ENCODE data around the gene ALS2. TPM values are rescaled to one million over a fixed set of nuclear protein-coding genes. Genes with fewer than 3 reads are reported as not detected.

ALS2 gene
- total RNA-seq, 3 donors from 2014 or later = 19.7 to 28.4 (median 19.7) TPM

DNA sequence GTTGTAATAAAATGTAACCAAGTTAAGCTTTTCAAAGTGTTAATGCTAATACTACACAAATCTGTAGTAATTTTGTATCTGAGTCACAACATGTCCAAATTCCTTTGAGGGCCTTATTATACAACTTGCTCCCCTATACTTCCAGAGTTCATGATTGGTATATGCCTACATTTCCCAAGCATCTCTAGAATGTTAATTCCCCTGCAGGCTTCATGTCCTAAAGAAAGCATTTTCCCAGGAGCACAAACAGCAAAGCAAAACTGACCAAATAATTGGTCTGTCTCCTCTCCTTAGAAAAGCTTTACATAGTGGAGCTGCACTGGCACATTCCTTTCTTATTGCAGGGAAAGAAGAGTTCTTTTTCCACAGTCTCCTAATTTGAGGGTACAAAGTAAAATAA is 3.7 kb downstream of the ALS2 start:
- no peak for TF ChIP-seq POLR2A (IDR thresholded peaks at IDR 0.05)
- H3K27me3 ChIP-seq = no peaks in the 10 kb centered on the region
- no peaks in the 10 kb centered on the region for H3K36me3 ChIP-seq
- intact Hi-C loops (cut with DNase I; ENCODE audit: low total_unique reads) = no loop called here
- H3K4me1 ChIP-seq = peaks cover 0 to 4% of the 10 kb centered on the region in 2 donors
- no peak overlapping the region for H3K27ac ChIP-seq
- no peak overlapping the region for H3K4me3 ChIP-seq
- DNase-seq (ENCODE audit: low spot score in 2 of 2) = no peak
- no peaks in the 10 kb centered on the region for H3K9me3 ChIP-seq

DNA sequence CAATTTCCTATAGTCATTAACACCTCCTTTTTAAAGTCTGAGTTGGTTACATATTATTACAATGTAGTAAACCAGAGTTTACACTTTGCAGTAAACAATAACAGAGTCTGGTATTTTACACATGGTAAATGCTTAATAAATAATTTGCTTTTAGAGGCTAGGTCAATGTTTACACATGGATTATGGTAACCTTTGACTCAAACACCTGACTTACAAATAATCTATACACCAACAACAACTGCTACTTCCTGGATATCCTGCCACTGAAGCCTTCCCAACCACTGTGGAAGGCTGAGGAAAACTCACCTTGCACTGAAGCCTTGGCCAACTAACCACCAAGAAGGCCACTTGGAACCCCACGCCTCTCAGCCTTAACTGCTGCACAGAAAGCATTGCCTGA is 5.4 kb downstream of the ALS2 start:
- Histone ChIP-seq H3K27ac (no peak overlapping the region), H3K9me3 (no peaks in the 10 kb centered on the region), H3K4me3 (no peak overlapping the region), H3K27me3 (no peaks in the 10 kb centered on the region), H3K4me1 (peaks cover 0 to 4% of the 10 kb centered on the region in 2 donors), H3K36me3 (no peaks in the 10 kb centered on the region)
- no peak for TF ChIP-seq POLR2AphosphoS5 (IDR thresholded peaks at IDR 0.05)
- no peak for TF ChIP-seq POLR2A (IDR thresholded peaks at IDR 0.05)
- TF ChIP-seq, protein P1, sequence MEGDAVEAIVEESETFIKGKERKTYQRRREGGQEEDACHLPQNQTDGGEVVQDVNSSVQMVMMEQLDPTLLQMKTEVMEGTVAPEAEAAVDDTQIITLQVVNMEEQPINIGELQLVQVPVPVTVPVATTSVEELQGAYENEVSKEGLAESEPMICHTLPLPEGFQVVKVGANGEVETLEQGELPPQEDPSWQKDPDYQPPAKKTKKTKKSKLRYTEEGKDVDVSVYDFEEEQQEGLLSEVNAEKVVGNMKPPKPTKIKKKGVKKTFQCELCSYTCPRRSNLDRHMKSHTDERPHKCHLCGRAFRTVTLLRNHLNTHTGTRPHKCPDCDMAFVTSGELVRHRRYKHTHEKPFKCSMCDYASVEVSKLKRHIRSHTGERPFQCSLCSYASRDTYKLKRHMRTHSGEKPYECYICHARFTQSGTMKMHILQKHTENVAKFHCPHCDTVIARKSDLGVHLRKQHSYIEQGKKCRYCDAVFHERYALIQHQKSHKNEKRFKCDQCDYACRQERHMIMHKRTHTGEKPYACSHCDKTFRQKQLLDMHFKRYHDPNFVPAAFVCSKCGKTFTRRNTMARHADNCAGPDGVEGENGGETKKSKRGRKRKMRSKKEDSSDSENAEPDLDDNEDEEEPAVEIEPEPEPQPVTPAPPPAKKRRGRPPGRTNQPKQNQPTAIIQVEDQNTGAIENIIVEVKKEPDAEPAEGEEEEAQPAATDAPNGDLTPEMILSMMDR (IDR thresholded peaks at IDR 0.05) = no peak
- no peak for DNase-seq (ENCODE audit: low spot score in 2 of 2)
- intact Hi-C loops (cut with DNase I; ENCODE audit: low total_unique reads) = no loop called here

GRCh38 chr2:201774546-201774945 is 6.2 kb downstream of the ALS2 start:
- intact Hi-C loops (cut with DNase I; ENCODE audit: low total_unique reads) = no loop called here
- no peaks in the 10 kb centered on the region for H3K27me3 ChIP-seq
- no peaks in the 10 kb centered on the region for H3K9me3 ChIP-seq
- TF ChIP-seq, protein P1 (IDR thresholded peaks at IDR 0.05) = no peak
- TF ChIP-seq POLR2A (IDR thresholded peaks at IDR 0.05) (no peak), POLR2AphosphoS5 (IDR thresholded peaks at IDR 0.05) (no peak)
- no peak overlapping the region for H3K27ac ChIP-seq
- peaks cover 0 to 4% of the 10 kb centered on the region in 2 donors for H3K4me1 ChIP-seq
- H3K4me3 ChIP-seq = no peak overlapping the region
- no peak for DNase-seq (ENCODE audit: low spot score in 2 of 2)
- H3K36me3 ChIP-seq = no peaks in the 10 kb centered on the region

DNA sequence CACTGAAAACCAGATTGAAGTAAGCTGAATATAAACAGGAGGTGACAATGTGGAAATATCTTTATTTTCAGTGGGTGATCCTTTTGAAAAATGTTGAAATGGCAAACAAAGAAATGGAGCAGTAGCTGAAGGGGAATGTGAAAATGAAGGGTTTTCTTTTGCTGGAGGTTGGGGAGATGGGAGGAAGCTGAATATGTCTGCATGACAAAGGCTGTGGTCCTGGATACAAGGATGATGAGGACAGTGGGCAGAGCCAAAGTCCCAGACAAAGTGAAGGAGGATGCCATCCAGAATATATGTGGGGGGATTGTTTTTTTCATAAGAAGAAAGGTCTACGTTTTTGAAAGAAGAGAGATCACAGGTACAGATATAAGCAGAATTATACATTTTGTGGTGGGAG is 6.7 kb downstream of the ALS2 start:
- H3K36me3 ChIP-seq = no peaks in the 10 kb centered on the region
- no peak for TF ChIP-seq POLR2A (IDR thresholded peaks at IDR 0.05)
- no peak for TF ChIP-seq POLR2AphosphoS5 (IDR thresholded peaks at IDR 0.05)
- TF ChIP-seq, protein P1 (IDR thresholded peaks at IDR 0.05) = no peak
- DNase-seq (ENCODE audit: low spot score in 2 of 2) = no peak
- no peak overlapping the region for H3K27ac ChIP-seq
- no peak overlapping the region for H3K4me3 ChIP-seq
- intact Hi-C loops (cut with DNase I; ENCODE audit: low total_unique reads) = no loop called here
- no peaks in the 10 kb centered on the region for H3K4me1 ChIP-seq
- no peaks in the 10 kb centered on the region for H3K9me3 ChIP-seq
- no peaks in the 10 kb centered on the region for H3K27me3 ChIP-seq

DNA sequence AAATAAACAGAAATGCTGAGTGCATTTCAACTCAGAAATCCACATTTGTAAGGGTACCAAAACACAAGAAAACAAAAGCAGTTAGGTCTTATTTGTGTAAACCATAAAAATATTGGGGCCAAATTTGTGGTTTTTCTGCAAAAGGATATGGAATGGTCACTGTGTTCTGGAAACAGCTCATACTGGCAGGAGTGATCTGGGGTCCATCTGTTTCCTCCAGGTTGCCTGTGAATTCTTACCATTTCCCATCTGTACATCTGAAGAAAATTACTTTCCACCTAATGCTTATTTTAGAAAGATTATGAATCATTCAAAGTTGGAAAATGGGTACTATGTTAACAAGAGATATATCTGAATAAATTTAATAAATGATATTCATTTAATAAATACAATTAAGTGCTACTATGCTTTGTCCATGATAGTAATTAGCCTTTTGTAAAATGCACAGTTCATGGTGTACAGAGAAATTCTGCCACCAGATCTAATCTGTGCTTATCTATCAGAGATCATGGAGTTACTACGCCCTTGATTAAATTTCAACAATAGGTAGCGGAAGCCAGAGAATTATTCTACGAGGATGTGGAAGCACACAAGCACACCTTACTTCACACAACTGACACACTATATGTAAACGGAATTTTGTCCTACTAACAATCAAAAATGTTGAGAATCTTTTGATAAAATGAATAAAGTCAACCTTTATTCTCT is 10.9 kb downstream of the ALS2 start:
- H3K36me3 ChIP-seq = no peaks in the 10 kb centered on the region
- intact Hi-C loops (cut with DNase I; ENCODE audit: low total_unique reads) = no loop called here
- TF ChIP-seq POLR2AphosphoS5 (IDR thresholded peaks at IDR 0.05) (no peak), POLR2A (IDR thresholded peaks at IDR 0.05) (no peak)
- TF ChIP-seq, protein P1 (IDR thresholded peaks at IDR 0.05) = no peak
- H3K27ac ChIP-seq = no peak overlapping the region
- H3K27me3 ChIP-seq = no peaks in the 10 kb centered on the region
- no peak overlapping the region for H3K4me3 ChIP-seq
- no peak for DNase-seq (ENCODE audit: low spot score in 2 of 2)
- no peaks in the 10 kb centered on the region for H3K4me1 ChIP-seq
- no peaks in the 10 kb centered on the region for H3K9me3 ChIP-seq

All from breast epithelium (tissue), 4 donors.